ENCODE results near the gene KAZN.

The KAZN gene

DNA sequence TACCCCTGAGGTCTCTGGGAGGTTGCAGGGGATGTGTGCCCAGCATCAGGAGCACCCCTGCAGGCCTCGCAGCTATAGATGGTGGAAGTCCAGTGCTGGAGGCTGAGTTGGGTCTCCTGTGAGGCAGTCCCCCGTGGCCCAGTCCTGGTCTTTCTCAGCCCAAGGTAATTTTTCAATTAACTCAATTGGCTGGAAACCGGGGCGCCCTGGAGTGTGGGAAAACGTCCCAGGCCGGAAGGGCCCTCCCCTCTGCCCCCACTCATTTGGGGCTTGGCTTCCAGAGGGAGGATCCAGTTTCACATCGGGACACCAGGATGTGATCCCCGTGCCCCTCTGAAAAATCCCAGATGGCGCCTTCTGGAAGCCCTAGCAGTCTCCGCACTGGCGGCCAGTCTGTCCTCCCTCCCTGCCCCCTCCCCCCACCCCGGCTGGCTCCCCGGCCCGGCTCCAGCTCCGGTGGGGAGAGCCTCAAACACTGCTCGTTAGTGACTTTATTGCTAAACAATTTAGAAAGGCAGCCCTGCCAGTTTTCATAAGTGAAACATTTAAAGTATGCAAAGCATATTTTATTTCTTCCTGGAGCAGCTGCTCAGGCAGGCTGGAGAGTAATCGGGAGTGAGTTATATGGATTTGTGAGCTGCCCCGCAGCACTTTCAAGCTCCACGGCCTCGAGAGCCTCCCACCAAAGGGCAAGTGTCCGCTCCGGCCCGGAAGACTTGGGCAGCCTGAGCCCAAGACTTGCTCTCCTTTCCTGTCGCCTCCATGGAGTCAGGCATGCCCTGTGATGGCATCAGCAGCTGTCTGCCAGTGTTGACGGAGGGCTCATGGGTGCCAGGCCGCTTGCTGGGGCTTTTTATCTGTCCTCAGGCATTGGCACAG lies 346.9 kb downstream of the KAZN start:
- no peak for DNase-seq

DNA sequence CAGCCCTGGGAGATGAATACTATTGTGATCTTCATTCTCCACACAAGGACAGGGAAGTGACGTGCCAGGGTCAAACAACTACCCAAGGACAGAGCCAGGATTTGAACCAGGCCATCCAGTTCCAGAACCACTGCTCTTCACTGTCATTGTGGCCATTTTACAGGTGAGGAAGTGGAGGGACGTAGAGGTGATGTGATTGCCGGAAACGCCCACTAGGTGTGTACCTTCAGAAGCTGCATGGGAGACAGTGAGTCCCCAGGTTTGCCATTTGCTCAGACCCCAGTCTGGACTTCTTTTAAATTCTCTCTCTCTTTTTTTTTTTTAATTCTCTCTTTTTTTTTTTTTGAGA lies 347.5 kb downstream of the KAZN start:
- DNase-seq, result no peak

DNA sequence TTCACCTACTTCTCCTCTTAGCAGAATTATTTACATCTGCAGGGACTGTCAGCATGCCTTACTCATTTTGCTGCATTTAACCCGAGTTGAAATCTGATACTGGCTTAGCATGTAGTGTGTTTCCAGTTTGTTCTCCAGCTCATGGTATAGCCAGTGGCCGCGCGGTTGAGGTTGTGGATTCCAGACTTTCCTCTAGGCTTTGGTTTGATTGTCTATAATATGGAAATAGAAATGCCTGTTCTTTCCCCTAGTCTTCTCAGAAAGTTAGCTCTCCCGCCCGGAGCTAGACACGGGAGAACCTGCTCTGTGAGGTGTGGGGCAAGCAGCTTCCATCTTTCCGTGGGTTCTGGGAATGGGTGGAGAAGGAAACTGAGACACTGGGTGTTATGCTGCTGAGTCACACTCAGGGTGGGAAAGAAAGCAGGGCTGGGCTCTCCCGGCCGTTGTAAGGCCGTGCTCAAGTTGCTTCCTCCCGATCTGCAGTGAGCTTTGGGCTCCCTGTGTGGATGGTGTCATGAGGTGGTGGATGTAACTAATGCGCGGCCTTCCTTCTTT lies 348.3 kb downstream of the KAZN start:
- DNase-seq, result no peak

DNA sequence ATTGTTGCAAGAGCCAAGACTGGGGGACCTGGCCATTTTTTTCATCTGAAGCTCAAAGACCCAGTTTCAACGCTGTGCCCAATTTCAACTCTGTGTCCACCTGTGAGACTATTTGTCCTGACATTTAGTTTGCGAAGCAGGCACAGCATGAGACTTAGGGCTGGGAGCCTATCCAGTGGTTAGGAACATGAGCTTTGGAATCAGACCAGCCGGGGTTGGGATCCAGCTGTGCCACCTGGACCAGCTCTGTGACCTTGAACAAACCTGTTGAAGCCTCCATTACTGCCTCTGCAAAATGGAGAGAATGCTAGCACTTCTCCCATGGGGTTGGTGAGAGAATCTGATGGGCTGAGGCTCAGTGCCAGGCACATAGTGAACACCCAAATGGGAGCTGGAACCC lies 348.9 kb downstream of the KAZN start:
- DNase-seq, result no peak

DNA sequence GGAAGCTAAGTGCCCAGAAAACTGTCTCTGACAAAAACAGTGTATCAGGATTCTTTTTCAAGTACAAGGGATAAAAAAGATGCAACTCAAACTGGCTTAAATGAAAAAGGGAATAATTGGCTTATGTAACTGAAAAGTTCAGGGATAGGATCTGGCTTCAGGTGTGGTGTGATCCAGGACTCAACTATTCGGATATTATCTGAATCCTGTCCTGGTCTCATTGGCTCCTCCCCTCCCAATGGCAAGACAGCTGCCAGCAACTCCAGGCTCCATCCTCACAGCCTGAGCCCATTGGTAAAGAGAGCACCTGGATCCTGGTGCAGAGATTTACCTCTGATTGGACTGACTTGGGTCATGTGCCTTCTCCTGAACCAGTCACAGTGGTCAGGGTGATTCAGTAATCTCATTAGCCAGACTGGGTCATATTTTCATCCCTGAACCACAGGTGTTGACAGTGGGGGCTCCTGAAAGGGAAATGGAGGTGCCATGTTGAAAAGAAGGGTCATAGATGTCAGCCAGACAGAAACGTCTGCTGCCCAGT lies 349.7 kb downstream of the KAZN start:
- no peak for DNase-seq

DNA sequence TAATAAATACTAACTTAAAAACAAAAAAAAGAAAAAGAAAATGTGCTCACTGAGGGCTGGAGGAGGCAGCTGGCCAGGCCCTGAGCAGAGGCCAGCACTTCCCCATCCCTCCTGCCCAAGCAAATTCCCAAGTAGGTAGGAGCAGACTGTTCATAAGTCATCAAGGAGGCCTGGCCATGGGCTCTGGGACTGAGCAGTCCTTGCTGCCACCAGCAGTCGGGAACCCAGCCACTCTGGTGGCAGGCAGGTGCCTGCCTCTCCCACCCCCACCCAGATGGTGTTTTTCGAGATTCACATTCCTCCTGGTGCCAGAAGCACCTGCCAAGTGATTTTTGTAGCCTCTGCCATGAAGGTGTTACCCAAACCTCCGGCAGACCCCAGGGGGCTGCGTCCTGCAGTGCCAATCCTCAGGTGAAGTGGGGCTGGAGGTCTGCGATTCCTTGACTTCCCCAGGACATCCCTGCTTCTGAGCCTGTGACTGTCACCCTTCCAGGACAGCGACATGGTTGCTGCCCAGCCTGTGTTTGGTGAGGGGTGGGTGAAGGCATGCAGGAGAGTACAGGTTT lies 350.9 kb downstream of the KAZN start:
- DNase-seq, result no peak

DNA sequence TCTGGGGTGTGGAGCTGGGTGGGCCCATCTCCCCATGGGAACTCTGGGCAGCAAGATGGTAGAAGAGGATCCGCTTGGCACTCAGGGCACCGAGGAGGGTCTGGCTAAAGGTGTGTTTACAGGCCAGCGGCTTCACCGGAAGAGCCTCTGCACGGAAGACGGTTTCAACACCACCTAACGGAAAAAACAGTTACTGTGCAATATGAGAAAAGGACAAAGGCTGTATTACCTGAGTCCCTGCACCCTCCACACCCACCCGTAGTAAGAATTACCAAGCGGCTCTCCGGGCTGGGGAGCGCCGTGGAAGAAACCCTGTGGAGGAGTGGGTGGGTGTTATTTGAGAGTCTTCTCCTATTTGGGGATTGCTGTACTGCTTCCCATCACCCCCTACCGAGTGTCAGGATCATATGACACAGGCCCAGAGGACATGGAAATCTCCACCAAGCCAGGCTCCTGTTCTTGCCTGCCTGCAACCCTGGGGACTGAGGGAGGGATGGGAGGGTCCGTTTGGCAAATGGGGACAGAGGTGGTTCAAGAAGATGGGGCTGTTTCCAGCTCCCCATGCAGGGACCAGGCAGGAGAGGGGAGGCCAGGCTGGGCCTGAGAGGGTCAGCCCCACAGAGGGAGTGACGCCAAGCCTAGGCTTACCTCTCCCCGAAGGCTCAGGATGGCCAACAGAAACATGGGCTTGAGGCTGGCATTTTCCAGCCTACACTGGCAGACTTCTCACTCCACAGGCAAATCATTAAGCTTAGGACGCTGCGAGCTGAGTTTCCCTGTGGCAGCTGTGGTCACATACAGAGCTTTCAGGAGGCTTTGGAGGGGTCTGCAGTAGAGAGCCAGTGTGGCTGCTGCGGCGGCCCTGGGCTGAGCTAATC lies 351.6 kb downstream of the KAZN start:
- no peak for DNase-seq

DNA sequence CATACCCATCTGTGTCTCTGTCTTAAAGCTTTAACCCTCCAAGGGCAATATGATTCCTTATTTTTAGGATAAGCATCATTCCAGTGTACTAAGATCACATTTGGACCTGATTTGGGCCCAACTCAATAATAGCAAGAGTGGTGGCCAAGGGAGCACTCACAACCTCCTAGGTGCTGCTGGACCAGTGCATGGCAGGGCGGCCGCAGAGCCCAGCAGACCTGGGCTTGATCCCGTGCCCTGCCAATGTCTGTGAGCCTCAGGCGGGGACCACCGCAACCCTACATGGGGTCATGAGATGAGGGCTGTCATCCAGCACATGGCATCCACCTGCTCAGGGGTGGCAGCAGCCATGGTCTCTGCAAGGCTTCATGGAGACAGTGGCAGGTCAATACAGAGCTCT lies 353.3 kb downstream of the KAZN start:
- DNase-seq, result no peak

DNA sequence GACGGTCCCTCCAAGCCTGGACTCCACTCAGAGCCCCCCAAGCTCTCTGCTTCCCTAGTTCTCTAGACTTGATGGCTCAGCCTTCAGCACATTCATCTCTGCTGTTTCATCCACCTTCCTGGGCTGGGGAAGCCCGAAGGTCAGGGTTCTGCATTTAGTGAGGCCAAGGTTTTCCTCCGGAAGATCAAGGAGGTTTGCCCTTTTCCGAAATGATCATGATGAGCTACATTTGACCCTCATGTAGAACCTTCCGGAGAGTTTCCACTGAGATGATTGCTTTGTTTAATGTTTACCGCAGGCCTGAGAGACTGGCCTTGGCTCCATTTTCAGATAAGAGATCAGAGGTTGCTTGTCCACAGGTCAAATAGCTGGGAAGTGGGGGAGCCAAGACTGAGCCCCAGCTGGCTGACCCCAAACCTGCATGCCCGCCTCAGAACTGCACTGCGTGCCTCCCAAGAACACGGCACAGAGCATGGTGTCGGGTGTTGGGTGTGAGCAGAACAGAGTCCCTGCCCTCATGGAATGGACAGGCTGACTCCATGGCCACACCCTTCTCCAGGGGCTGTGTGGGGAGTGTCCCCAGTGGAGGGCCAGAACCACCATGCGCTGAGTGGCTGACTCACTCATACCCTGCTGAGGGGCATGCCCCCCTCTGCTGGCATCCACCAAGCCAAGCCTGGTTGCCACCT lies 354.3 kb downstream of the KAZN start:
- DNase-seq, result no peak

DNA sequence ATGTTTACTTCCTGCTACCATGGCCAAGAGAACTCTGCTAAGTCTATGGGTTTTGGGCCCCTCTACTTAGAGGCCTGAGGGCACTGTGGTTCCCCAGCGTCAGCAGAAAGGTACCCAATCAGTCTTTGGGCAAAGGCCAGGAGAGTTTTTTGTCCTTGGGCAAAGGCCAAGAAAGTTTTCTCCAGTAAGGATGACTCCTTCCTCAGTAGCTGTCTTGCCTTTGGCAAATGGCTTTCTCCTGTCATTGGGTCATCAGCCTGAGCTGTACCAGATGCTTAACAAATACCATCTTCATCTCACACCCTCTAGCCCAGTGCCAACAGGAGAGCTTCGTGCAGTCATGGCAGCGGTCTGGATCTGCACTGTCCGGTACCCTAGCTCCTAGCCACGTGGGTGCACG lies 355.7 kb downstream of the KAZN start:
- DNase-seq, result no peak

DNA sequence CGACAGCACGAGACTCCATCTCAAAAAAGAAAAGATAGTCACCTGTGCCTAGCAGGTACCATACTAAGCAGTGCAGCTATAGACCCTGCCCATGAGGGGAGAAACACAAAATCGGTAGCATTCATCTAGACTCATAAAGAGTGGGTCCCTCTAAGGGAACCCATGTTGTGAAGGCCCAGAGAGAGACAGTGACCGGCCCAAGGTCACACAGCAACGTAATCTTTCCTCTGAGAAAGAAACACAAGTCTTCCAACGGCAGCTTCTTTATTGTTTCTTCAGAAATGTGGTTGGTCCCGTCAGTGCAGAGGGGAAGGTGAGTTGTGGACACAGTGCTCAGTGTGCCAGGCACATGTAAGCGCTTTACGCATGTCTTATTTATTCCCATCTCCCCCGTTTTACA lies 356.4 kb downstream of the KAZN start:
- DNase-seq, result no peak

DNA sequence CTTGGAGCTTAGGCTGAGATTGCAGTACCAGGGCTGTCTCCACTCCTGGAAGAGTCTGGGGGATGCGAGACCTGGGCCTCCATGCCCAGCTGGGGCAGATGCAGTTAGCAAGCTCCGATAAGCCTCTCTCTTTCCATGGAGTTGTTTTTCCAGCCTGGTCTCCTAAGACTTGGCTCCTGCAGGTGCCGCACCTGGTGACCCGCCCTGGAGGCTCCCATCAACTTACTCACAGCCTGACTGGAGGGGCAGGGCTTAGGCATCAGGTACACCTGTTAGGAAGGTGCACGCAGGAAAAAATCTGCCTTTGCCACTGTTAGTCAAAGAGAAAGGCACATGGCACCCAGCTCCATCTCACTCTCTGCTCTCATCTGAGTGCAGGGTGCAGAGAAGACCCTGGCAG lies 356.9 kb downstream of the KAZN start:
- no peak for DNase-seq

DNA sequence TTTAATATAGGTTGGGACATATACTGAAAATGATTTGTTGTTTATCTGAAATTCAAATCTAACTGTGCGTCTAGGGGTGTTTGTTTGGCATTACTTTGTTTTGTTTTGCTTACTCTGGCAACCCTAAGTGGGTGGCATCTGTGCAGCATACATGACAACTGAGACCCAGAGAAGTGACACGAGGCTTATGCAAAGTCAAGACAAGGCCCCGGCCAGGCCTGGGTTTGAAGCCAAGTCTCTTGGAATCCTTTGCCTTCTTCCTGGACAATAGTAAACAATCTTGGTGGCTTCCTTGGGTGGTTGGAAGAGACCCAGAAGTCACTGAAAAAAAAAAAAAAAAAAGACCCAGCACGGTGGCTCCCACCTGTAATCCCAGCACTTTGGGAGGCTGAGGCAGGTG lies 357.5 kb downstream of the KAZN start:
- DNase-seq, result no peak

DNA sequence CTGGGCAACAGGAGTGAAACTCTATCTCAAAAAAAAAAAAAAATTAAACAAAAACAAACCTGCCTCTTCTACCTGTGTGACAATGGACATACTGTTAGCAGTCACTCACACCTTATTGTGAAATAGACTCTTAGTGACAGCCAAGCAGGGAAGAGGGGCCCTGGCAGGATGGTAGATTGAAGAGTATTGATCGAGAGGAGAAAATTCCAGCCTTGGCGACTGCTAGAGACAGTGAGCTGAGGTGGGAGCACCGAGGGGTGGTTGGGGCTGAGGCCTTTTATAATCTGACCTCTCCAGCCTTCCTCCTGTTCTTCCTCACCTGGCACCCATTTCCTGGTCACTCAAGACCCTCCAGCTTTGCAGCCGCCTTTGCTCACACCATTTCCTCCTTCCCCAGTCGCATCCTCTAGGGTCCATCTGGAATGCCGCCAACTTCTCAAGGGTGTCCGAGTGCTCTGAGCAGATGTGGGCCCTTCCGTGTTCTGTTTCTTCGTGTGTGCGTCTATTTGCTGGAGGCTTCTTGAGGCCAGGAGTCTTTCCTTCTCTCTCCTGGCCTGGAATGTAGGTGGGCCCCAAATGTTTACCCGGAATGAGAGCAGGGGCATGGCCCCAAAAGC lies 358.2 kb downstream of the KAZN start:
- DNase-seq, result no peak

DNA sequence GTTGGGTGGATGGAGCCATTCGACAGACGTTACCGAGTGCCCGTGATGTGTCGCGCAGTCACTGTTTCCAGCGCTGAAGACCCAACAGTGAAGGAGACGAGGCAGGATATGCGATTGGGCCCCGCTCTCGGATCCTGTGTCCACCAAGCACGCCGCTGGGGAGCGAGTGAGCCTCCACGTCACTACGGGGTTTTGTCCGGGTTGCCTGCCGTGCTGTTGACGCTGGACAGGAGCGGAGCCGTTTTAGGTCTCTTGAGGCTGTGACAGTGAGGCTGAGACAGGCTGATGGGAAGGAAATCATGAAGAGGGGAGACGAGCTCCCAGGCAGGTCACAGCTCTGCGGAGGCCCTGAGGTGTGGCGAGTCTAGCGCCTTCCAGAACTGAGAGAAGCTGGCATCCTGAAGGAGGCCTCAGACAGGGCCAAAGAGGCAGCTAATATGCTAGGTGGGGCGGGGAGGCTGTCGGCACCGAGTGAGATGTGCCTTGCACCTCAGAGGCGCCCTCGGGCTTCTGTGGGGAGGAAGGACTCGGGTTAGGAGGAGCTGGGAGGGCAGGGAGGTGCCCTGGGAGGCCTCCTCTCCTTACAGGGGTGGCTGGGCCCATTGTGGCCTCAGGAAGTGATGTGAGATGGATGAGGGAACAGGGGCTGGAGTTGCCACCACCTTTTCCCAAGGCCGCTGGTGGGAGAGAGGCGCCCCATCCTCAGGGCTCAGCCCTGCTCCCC lies 359.1 kb downstream of the KAZN start:
- no peak for DNase-seq

DNA sequence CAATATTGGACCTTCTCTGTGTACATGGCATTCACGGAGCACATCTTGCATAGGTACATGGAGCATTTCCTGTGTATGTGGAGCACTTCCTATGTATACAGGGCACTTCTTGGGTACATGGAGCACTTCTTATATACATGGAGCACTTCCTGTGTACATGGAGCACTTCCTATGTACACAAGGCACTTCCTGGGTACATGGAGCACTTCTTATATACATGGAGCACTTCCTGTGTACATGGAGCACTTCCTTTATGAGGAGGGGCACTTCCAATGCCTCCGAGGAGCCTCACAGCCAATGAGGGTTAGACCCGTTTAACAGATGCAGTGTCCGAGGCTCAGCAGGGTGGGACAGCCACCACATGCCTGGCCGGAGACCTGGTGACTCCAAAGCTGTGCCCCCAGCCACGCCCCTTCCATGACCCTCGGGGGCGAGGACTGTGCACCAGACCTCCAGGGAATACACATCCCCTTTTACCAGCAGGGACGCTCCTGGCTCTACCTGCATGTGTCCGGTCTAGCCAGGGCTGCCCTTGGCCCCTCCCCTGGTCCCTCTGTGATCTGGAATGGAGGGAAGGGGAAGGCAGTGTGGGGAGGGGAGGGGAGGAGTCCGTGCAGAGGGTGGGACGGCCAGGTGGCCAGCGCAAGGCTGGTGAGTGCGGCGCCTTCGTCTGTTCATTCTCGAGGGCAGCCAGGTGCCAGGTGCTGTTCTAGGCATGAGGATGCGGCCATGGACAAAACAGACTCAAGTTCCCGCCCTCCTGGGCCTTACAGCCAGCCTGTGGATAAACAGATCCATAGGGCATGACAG lies 360.0 kb downstream of the KAZN start:
- DNase-seq, result no peak

DNA sequence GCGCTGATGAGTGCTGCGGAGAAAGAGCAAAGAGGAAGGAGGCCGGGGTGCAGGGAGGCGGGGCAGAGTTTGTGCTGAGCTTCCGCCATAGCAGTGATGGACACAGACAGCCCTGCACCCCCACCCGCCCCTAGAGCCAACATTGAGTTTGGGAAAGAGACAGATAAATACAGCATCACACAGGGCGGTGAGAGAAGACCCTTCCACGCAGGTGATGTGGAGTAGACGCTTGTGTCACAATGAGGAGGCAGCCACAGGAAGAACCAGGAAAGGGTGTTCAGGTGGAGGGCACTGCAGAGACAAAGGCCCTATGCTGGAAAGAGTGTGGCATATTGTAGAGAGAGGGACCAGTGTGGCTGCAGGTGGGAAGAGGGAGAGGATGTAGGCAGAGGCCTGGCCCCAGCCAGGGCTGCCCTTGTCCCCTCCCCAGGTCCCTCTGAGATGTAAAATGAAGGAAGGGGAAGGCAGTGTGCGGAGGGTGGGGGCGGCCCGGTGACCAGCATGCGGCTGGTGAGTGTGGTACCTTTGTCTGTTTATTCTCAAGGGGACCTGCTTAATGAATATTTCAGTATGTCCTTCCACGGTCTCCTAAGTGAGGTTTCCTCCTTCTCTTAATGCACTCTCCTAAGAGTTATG lies 360.7 kb downstream of the KAZN start:
- no peak for DNase-seq

DNA sequence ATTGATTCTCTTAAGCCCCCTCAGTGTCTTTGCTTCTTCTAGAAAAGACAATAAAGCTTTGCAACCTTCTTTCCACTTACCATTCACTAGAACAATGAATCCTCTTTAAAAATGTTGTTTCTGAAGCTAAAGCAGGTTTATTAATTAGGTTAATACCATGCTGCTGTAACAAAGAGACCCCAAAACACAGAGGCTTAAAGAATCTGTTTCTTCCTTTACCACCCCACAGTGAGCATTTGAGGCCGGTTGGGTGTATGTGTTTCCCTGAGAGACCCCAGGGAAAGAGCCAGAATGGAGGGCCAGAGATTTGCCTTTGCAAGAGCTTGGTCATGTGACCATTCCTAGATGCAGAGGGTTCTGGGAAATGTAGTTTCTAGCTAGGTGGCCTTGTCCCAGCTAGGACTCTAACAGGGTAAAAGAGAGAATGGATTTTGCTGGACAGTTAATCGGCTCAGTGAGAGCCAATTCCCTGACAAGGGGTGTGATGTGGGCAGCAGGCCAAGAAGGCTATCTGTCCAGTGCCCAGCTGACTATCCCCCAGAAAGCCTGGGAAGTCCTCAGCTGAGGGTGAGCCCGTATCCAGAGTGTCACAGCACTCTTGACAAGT lies 363.3 kb downstream of the KAZN start:
- DNase-seq, result no peak

DNA sequence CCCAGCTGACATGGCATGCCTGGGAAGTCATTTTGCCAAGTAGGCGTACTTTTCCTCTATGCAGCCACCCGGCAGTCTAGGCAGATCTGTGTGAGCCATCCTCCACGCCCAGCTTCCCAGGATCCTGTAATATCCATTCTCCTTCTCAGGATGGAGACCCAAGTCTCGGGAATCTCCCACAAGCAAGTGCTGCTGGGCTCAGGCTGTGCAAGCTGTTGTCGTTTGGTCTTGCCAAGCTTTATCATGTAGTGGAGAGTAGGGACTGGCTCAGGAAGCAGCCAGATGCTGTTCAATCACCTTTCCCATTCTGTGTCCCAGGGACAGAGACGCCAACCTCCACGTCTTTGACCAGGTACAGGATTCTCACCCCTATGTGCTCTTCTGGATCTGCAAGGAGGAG lies 363.9 kb downstream of the KAZN start:
- DNase-seq, result no peak

Data from CD4-positive, alpha-beta T cell treated with Interleukin-12 subunit alpha and Interleukin-12 subunit beta, for 1 hour (primary cell).